Loucy (cell line): ENCODE results near the gene MRAP2.
"Not testable (repeated sequence)": the region's sequence is repeated elsewhere in the genome, so short reads cannot be mapped to it uniquely, and the experiment has no call there.

ENCODE experiments used
- H2AFZ ChIP-seq: fragments of 200-600 bp; sonication (generic); 2 replicates; pipeline ENCODE4 v1.6.0; 2016; ENCODE audit warnings: antibody characterized with exemption, mild to moderate bottlenecking, low read length, moderate library complexity
- H3F3A ChIP-seq: fragments of 200-600 bp; 2 replicates; pipeline ENCODE4 v1.6.0; 2016; ENCODE audit warnings: antibody characterized with exemption, low read depth, mild to moderate bottlenecking
- H3K27me3 ChIP-seq: fragments of 200-600 bp; sonication (generic); 2 replicates; pipeline ENCODE4 v1.6.1; 2014; ENCODE audit warnings: low read length, mild to moderate bottlenecking; ENCODE audit not compliant: insufficient read depth, poor library complexity, severe bottlenecking
- H3K36me3 ChIP-seq: fragments of 200-600 bp; sonication (generic); 2 replicates; pipeline ENCODE4 v1.6.1; 2016; ENCODE audit warnings: low read length; ENCODE audit not compliant: insufficient read depth
- H3K4me1 ChIP-seq: fragments of 200-600 bp; sonication (generic); 2 replicates; pipeline ENCODE4 v1.5.1; 2014; ENCODE audit warnings: low read length, mild to moderate bottlenecking; ENCODE audit not compliant: insufficient read depth, poor library complexity, severe bottlenecking
- H3K4me2 ChIP-seq: fragments of 200-600 bp; sonication (generic); 2 replicates; pipeline ENCODE4 v1.6.0; 2014; ENCODE audit warnings: antibody characterized with exemption, low read length, low read depth, mild to moderate bottlenecking; ENCODE audit not compliant: poor library complexity, severe bottlenecking
- H3K4me3 ChIP-seq: fragments of 200-600 bp; sonication (generic); 2 replicates; pipeline ENCODE4 v1.5.1; 2014; ENCODE audit warnings: low read length, mild to moderate bottlenecking, mixed read lengths; ENCODE audit not compliant: poor library complexity, severe bottlenecking
- H3K79me2 ChIP-seq: fragments of 200-600 bp; sonication (generic); 2 replicates; pipeline ENCODE4 v1.6.1; 2014; ENCODE audit warnings: low read length; ENCODE audit not compliant: insufficient read depth
- H3K9ac ChIP-seq: fragments of 200-600 bp; sonication (generic); 2 replicates; pipeline ENCODE4 v1.6.0; 2014; ENCODE audit warnings: mild to moderate bottlenecking, low read depth, low read length, moderate library complexity; ENCODE audit not compliant: poor library complexity, severe bottlenecking
- H3K9me2 ChIP-seq: fragments of 200-600 bp; sonication (generic); replicated peaks from 2 replicates; pipeline ENCODE4 v1.6.1; 2016; ENCODE audit warnings: low read depth, low read length, mixed read lengths
- H3K9me3 ChIP-seq: fragments of 200-600 bp; sonication (generic); 2 replicates; pipeline ENCODE4 v1.6.1; 2014; ENCODE audit warnings: mild to moderate bottlenecking, antibody characterized with exemption, low read length, low read depth; ENCODE audit not compliant: insufficient read depth
- H4K20me1 ChIP-seq: fragments of 200-600 bp; sonication (generic); 2 replicates; pipeline ENCODE4 v1.6.0; 2014; ENCODE audit warnings: antibody characterized with exemption, low read length, mild to moderate bottlenecking; ENCODE audit not compliant: insufficient read depth, poor library complexity, severe bottlenecking
- EZH2phosphoT487 ChIP-seq: fragments of 200-600 bp; IDR thresholded peaks from 2 replicates; pipeline ENCODE4 v1.6.1; 2018; ENCODE audit warnings: antibody characterized with exemption, mild to moderate bottlenecking, moderate library complexity, borderline replicate concordance
- TF ChIP-seq, protein P1 (sequence below): fragments of 200-600 bp; sonication (generic); conservative IDR thresholded peaks from 2 replicates; pipeline ENCODE4 v1.5.1; 2014; ENCODE audit warnings: mild to moderate bottlenecking, antibody characterized with exemption, low read length

MRAP2 gene

DNA sequence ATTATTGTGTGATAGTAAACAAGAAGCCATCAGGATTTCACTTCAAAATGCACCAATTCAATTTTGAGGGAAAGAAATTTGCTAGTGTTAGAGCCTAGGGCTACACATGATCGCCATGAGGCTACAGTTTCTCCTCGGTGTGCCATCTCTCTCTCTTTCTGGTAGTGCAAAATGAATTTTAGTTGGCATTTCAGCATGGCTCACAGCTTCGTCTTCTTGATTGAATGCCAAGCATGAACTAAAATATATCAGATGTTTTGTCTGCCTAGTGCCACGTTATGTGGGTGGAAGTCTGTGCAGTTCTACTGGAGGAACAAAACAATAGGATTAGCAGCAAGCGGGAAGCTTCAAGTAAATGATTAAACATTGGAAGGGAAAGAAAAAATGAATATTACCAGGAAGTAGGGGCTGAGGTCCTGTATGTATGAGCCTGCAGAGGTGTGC is 6.8 kb upstream of the MRAP2 start:
- H3K4me1 ChIP-seq, result no peaks in the 10 kb centered on the region
- no peak overlapping the region for H3K9ac ChIP-seq
- TF ChIP-seq, protein P1, sequence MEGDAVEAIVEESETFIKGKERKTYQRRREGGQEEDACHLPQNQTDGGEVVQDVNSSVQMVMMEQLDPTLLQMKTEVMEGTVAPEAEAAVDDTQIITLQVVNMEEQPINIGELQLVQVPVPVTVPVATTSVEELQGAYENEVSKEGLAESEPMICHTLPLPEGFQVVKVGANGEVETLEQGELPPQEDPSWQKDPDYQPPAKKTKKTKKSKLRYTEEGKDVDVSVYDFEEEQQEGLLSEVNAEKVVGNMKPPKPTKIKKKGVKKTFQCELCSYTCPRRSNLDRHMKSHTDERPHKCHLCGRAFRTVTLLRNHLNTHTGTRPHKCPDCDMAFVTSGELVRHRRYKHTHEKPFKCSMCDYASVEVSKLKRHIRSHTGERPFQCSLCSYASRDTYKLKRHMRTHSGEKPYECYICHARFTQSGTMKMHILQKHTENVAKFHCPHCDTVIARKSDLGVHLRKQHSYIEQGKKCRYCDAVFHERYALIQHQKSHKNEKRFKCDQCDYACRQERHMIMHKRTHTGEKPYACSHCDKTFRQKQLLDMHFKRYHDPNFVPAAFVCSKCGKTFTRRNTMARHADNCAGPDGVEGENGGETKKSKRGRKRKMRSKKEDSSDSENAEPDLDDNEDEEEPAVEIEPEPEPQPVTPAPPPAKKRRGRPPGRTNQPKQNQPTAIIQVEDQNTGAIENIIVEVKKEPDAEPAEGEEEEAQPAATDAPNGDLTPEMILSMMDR, result no peak
- no peak for TF ChIP-seq EZH2phosphoT487
- H4K20me1 ChIP-seq, result no peaks in the 10 kb centered on the region
- no peak overlapping the region for H2AFZ ChIP-seq
- H3F3A ChIP-seq, result no peaks in the 10 kb centered on the region
- H3K27me3 ChIP-seq, result no peaks in the 10 kb centered on the region
- no peaks in the 10 kb centered on the region; the same call in 1 of the 2 replicates for H3K9me3 ChIP-seq
- H3K36me3 ChIP-seq, result no peaks in the 10 kb centered on the region
- H3K79me2 ChIP-seq, result no peaks in the 10 kb centered on the region
- H3K4me3 ChIP-seq, result no peak overlapping the region
- H3K4me2 ChIP-seq, result no peak overlapping the region
- no peaks in the 10 kb centered on the region for H3K9me2 ChIP-seq

DNA sequence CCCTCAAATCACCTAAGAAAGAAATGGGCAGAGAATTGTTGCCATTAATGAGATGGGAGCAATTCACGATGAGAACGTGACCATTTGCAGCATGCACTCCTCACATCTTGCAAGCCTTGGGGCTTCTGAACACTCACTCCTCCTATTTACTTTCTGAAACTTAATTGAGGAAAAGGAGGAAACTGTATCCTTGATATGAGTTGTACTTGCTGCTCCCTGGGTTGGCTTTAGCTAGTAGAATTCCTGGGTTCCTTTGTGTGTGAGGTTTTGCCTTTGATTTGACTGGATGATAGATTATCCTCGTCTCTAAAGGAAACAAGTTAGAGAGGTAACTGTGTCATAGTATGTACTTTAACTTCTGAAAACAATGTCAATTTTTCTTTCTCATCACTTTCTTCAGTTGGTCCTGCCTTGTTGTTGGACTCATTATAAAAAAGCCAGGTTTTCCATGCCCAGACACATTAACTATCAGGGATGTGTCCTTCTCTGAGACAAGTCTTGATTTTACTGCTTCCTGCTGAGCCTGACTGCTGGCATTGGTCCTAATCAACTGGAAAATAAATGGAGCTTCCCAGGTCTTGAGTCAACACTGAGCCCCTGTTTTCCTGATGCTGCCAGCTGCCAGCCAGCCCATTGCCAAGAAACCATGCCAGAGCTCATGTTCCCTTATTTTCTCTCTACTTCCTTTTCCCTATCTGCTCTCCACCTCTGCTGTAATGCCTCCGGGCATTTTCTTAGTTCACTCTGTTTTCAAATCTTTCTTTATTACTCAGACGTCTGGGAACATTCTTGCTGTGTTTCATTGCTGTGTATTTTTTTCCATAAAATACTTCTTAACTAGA is 6.0 kb upstream of the MRAP2 start:
- no peaks in the 10 kb centered on the region for H3K4me1 ChIP-seq
- no peaks in the 10 kb centered on the region; the same call in 1 of the 2 replicates for H3K9me3 ChIP-seq
- H3K36me3 ChIP-seq, result no peaks in the 10 kb centered on the region
- no peak overlapping the region for H2AFZ ChIP-seq
- TF ChIP-seq EZH2phosphoT487, result no peak
- TF ChIP-seq, protein P1, result no peak
- no peak overlapping the region for H3K4me2 ChIP-seq
- H3F3A ChIP-seq, result no peaks in the 10 kb centered on the region
- no peaks in the 10 kb centered on the region for H4K20me1 ChIP-seq
- H3K9me2 ChIP-seq, result no peaks in the 10 kb centered on the region
- no peaks in the 10 kb centered on the region for H3K79me2 ChIP-seq
- H3K9ac ChIP-seq, result no peak overlapping the region
- no peaks in the 10 kb centered on the region for H3K27me3 ChIP-seq
- no peak overlapping the region for H3K4me3 ChIP-seq

DNA sequence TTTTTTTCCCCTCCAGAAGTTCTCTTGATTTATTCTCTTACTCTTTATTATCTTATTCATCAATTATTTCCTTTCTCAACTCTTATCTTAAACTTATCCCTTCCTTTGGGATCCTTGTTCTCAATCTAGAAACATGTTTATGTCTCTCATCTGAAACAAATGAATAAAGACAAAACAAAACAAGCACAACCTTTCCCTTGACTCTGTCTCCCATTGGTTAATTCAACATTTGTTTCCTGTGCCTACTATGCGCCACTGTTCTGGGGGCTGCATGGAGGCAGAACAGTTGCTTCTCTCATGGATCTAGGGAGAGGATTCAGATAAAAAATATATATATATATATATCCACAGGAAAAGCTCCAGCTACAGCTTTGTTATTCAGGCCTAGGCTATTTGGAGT is 5.2 kb upstream of the MRAP2 start:
- no peaks in the 10 kb centered on the region for H4K20me1 ChIP-seq
- H3K27me3 ChIP-seq, result no peaks in the 10 kb centered on the region
- no peaks in the 10 kb centered on the region for H3K79me2 ChIP-seq

DNA sequence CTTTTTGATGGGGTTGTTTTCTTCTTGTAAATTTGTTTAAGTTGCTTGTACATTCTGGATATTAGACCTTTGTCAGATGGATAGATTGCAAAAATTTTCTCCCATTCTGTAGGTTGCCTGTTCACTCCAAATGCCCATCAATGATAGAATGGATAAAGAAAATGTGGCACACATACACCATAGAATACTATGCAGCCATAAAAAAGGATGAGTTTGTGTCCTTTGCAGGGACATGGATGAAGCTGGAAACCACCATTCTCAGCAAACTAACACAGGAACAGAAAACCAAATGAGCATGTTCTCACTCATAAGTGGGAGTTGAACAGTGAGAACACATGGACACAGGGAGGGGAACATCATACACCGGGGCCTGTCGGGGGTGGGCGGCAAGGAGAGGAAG is 1.6 kb upstream of the MRAP2 start:
- not testable (repeated sequence) for H3K27me3 ChIP-seq, H2AFZ ChIP-seq, H3K9ac ChIP-seq, H3K9me3 ChIP-seq, H3K4me3 ChIP-seq, H3K36me3 ChIP-seq, H3K4me1 ChIP-seq, H3K79me2 ChIP-seq, H3F3A ChIP-seq, H3K4me2 ChIP-seq, H4K20me1 ChIP-seq, H3K9me2 ChIP-seq

More for the DNA sequence above, 5.2 kb upstream of the MRAP2 start:
- Histone ChIP-seq H3F3A (no peaks in the 10 kb centered on the region), H3K4me3 (no peak overlapping the region), H3K36me3 (no peaks in the 10 kb centered on the region), H3K9ac (no peak overlapping the region), H3K9me2 (no peaks in the 10 kb centered on the region), H3K4me1 (no peaks in the 10 kb centered on the region), H3K4me2 (no peak overlapping the region), H3K9me3 (no peaks in the 10 kb centered on the region; the same call in 1 of the 2 replicates), H2AFZ (no peak overlapping the region)
- TF ChIP-seq EZH2phosphoT487, result no peak
- TF ChIP-seq, protein P1, result no peak
